Measurements from ENCODE around the gene FRMD8.

FRMD8 gene

GRCh38 chr11:65398362-65398910 is 12.0 kb downstream of the FRMD8 start:
- TF ChIP-seq CTCF (conservative IDR thresholded peaks at IDR 0.05; ENCODE audit: control insufficient read depth, insufficient read depth, low read depth, low read length), result no peak
- no peak overlapping the region for H3K4me3 ChIP-seq (ENCODE audit: control insufficient read depth, low read depth, low read length)
- no peak for DNase-seq (ENCODE audit: low read depth)

- H3K4me3 ChIP-seq (ENCODE audit: control insufficient read depth, low read depth, low read length), result no peak overlapping the region
- no peak for DNase-seq (ENCODE audit: low read depth)
- TF ChIP-seq CTCF (conservative IDR thresholded peaks at IDR 0.05; ENCODE audit: control insufficient read depth, insufficient read depth, low read depth, low read length), result no peak
Observed at GRCh38 chr11:65399249-65399648, 12.8 kb downstream of the FRMD8 start.

- TF ChIP-seq CTCF (conservative IDR thresholded peaks at IDR 0.05; ENCODE audit: control insufficient read depth, insufficient read depth, low read depth, low read length), result no peak
- DNase-seq (ENCODE audit: low read depth), result no peak
- H3K4me3 ChIP-seq (ENCODE audit: control insufficient read depth, low read depth, low read length), result no peak overlapping the region
Observed at GRCh38 chr11:65399845-65400244, 13.4 kb downstream of the FRMD8 start.

- no peak for TF ChIP-seq CTCF (conservative IDR thresholded peaks at IDR 0.05; ENCODE audit: control insufficient read depth, insufficient read depth, low read depth, low read length)
- DNase-seq (ENCODE audit: low read depth), result no peak
- no peak overlapping the region for H3K4me3 ChIP-seq (ENCODE audit: control insufficient read depth, low read depth, low read length)
Observed at GRCh38 chr11:65400307-65401072, 14.1 kb downstream of the FRMD8 start.

- TF ChIP-seq CTCF (conservative IDR thresholded peaks at IDR 0.05; ENCODE audit: control insufficient read depth, insufficient read depth, low read depth, low read length), result no peak
- no peak overlapping the region for H3K4me3 ChIP-seq (ENCODE audit: control insufficient read depth, low read depth, low read length)
- DNase-seq (ENCODE audit: low read depth), result no peak
Observed at GRCh38 chr11:65401073-65401802, 14.8 kb downstream of the FRMD8 start.

GRCh38 chr11:65401803-65402248 is 15.4 kb downstream of the FRMD8 start:
- no peak for TF ChIP-seq CTCF (conservative IDR thresholded peaks at IDR 0.05; ENCODE audit: control insufficient read depth, insufficient read depth, low read depth, low read length)
- H3K4me3 ChIP-seq (ENCODE audit: control insufficient read depth, low read depth, low read length), result no peak overlapping the region
- no peak for DNase-seq (ENCODE audit: low read depth)
